CD4-positive, alpha-beta T cell (primary cell): ENCODE results near the gene ZNF69. TPM values are rescaled to one million over a fixed set of nuclear protein-coding genes. Genes with fewer than 3 reads are reported as not detected.
"Not testable (repeated sequence)": the region's sequence is repeated elsewhere in the genome, so short reads cannot be mapped to it uniquely, and the experiment has no call there.

ENCODE experiments used
- ATAC-seq: fragments of 200-7000 bp; cut with Tn5 transposase; one replicate; pipeline ENCODE4 v1.10.0; 2022; ENCODE audit warnings: mild to moderate bottlenecking; ENCODE audit not compliant: poor library complexity
- CTCF ChIA-PET: fragments of 350-600 bp; sonication (Branson Sonifier 250); formaldehyde crosslinking; loops from one replicate; lab custom pipeline; 2021; ENCODE audit warnings: antibody characterized with exemption, inconsistent platforms; lab: Charles Lee
- POLR2A ChIA-PET: fragments of 350-600 bp; sonication (Branson Sonifier 250); formaldehyde crosslinking; loops from one replicate; lab custom pipeline; 2021; ENCODE audit warnings: antibody characterized with exemption, inconsistent platforms; lab: Charles Lee
- DNase-seq, 14 experiments: peaks; one replicate each; pipeline ENCODE4 v3.0.0-alpha.2; 2013 to 2020; ENCODE audit warnings: mixed read lengths in 2 of 14
- H3K27ac ChIP-seq, 2 donors: one replicate each; pipeline versions ENCODE4 v1.5.1 to v1.7.0; 2013; ENCODE audit warnings: low read length in 2 of 2, low read depth in 1 of 2, mild to moderate bottlenecking in 1 of 2
- H3K27me3 ChIP-seq, 2 experiments: 1 replicate in 1 of 2; 2 replicates in 1 of 2; pipeline versions ENCODE4 v1.6.1 to v1.7.0; 2013; ENCODE audit warnings: low read length in 2 of 2, control low read depth in 1 of 2, mild to moderate bottlenecking in 1 of 2, moderate library complexity in 1 of 2; ENCODE audit not compliant: insufficient read depth in 2 of 2, control insufficient read depth in 1 of 2
- H3K36me3 ChIP-seq: one replicate; pipeline ENCODE4 v1.6.1; 2013; ENCODE audit warnings: low read length, control low read depth; ENCODE audit not compliant: insufficient read depth
- H3K4me1 ChIP-seq: one replicate; pipeline ENCODE4 v1.6.1; 2013; ENCODE audit warnings: low read length, control low read depth; ENCODE audit not compliant: insufficient read depth
- H3K4me3 ChIP-seq: one replicate; pipeline ENCODE4 v1.5.1; 2013; ENCODE audit warnings: mild to moderate bottlenecking, low read length, moderate library complexity
- H3K9me3 ChIP-seq, 2 experiments: 1 replicate in 1 of 2; 2 replicates in 1 of 2; pipeline versions ENCODE4 v1.6.1 to v1.7.0; 2013; ENCODE audit warnings: low read length in 2 of 2, mild to moderate bottlenecking in 2 of 2, control low read depth in 1 of 2, moderate library complexity in 1 of 2; ENCODE audit not compliant: control insufficient read depth in 1 of 2, insufficient read depth in 1 of 2
- H3K27ac Mint-ChIP-seq: one replicate; pipeline ENCODE4 v1.8.0; 2020; ENCODE audit warnings: mixed read lengths
- H3K27me3 Mint-ChIP-seq: one replicate; pipeline ENCODE4 v1.8.0; 2021; ENCODE audit warnings: mixed read lengths
- H3K36me3 Mint-ChIP-seq: one replicate; pipeline ENCODE4 v1.8.0; 2021; ENCODE audit warnings: low read depth, mixed read lengths
- H3K4me1 Mint-ChIP-seq: one replicate; pipeline ENCODE4 v1.8.0; 2021; ENCODE audit warnings: low read depth, mixed read lengths
- H3K4me3 Mint-ChIP-seq: one replicate; pipeline ENCODE4 v1.8.0; 2020; ENCODE audit warnings: mild to moderate bottlenecking, mixed read lengths
- H3K9me3 Mint-ChIP-seq: one replicate; pipeline ENCODE4 v1.8.0; 2020; ENCODE audit warnings: mixed read lengths
- intact Hi-C, 2 experiments: fragments of 100-400 bp; cut with DNase I in 1 of 2; cut with micrococcal nuclease in 1 of 2; formaldehyde crosslinking; loops; one replicate each; pipeline versions ENCODE4 v1.15.1 to v1.9.0; 2023 to 2025; cut with DNase I, micrococcal nuclease
- total RNA-seq, 174 experiments: library from RNA in 2 of 174; stranded (reverse) in 2 of 174; gene quantifications; one replicate each; pipeline ENCODE4 v1.2.3 and lab custom pipeline; 2021 to 2026
- TF ChIP-seq, protein P1 (sequence below): fragments of 200-600 bp; IDR thresholded peaks from one replicate; pipeline ENCODE4 v1.8.0; 2022; ENCODE audit warnings: antibody characterized with exemption, mild to moderate bottlenecking

ZNF69 gene
- total RNA-seq, 2 experiments from 2014 or later, result 2.4 to 3.5 TPM

DNA sequence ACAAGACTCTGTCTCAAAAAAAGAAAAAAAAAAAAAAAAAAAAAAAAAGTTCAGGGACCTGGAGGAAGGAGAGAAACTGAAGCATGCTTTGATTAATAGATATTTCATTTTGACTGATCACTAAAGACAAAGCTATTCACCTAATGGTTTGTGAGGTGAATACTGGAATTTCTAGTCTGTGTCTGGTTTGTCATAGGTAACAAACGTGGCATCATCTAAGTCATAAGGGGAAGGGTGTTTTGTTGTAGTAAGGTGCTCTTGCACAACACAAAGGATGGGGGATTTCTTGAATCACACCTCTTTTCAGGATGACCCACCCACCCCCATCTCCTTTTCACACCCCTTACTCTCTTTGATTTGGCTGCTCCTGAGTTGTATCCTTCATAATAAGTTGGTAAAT lies 13.8 kb upstream of the ZNF69 start:
- peaks cover 13% of the 10 kb centered on the region for H3K9me3 Mint-ChIP-seq
- no peaks in the 10 kb centered on the region for H3K27me3 Mint-ChIP-seq
- no peak overlapping the region for H3K27ac Mint-ChIP-seq
- H3K27me3 ChIP-seq, result no peaks in the 10 kb centered on the region
- H3K4me1 ChIP-seq, result no peaks in the 10 kb centered on the region
- intact Hi-C loops, result no loop called here
- no peak for DNase-seq
- no peaks in the 10 kb centered on the region for H3K36me3 ChIP-seq
- H3K4me1 Mint-ChIP-seq, result no peaks in the 10 kb centered on the region
- ChIA-PET CTCF (interaction anchor here (0.7 kb wide), 1 partner anchor 328 kb away, joined by 3 read pairs; no protein-coding TSS in a partner anchor), POLR2A (no interaction called here)
- peaks cover 25 to 27% of the 10 kb centered on the region in 2 experiments for H3K9me3 ChIP-seq
- ATAC-seq, result no peak
- H3K4me3 Mint-ChIP-seq, result no peak overlapping the region
- no peak overlapping the region for H3K27ac ChIP-seq
- TF ChIP-seq, protein P1, sequence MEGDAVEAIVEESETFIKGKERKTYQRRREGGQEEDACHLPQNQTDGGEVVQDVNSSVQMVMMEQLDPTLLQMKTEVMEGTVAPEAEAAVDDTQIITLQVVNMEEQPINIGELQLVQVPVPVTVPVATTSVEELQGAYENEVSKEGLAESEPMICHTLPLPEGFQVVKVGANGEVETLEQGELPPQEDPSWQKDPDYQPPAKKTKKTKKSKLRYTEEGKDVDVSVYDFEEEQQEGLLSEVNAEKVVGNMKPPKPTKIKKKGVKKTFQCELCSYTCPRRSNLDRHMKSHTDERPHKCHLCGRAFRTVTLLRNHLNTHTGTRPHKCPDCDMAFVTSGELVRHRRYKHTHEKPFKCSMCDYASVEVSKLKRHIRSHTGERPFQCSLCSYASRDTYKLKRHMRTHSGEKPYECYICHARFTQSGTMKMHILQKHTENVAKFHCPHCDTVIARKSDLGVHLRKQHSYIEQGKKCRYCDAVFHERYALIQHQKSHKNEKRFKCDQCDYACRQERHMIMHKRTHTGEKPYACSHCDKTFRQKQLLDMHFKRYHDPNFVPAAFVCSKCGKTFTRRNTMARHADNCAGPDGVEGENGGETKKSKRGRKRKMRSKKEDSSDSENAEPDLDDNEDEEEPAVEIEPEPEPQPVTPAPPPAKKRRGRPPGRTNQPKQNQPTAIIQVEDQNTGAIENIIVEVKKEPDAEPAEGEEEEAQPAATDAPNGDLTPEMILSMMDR, result no peak
- H3K36me3 Mint-ChIP-seq, result peaks cover 33% of the 10 kb centered on the region
- H3K4me3 ChIP-seq, result no peak overlapping the region

DNA sequence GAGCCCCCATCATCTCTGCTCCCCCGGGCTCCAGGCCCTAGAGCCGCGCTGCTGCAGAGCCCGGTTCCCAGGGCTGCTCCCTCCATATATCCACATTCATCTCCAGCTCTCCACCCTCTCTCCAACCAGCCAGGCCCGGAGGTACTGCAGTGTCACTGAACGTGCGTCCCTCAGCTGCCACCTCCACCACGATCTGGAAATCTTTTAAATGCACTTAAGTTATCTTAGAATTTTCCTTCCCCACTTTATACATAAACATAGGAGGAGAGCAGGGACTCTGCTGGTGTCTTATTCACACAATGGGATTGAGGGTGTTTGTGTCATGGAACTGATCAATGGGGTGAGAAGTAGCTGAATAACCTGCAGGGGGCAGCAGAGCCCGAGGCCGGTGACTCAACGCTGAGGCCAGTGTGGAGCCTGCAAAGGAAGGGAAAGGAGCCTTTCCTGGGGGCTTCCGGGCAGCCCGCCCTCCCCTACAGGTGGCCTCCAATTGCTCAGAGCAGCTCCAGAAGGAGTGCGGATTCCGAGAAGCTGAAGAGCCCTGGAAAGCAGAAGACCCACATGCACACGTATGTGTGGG lies 7.8 kb upstream of the ZNF69 start:
- H3K9me3 Mint-ChIP-seq, H3K27ac ChIP-seq, H3K27me3 ChIP-seq, H3K4me3 ChIP-seq, H3K4me3 Mint-ChIP-seq, H3K36me3 ChIP-seq, H3K4me1 ChIP-seq, H3K27me3 Mint-ChIP-seq, H3K36me3 Mint-ChIP-seq, H3K27ac Mint-ChIP-seq, H3K4me1 Mint-ChIP-seq, POLR2A ChIA-PET: not testable (repeated sequence)
- intact Hi-C loops, result loop anchor here (2.0 to 10.0 kb wide), 6 partner anchors 43 to 455 kb away; partner anchors contain the start of genes ZNF563 (in 1 of the 2) and ZNF763 (in 1 of the 2)
- peaks cover 0 to 17% of the 10 kb centered on the region in 2 experiments for H3K9me3 ChIP-seq
- TF ChIP-seq, protein P1, result peak; percentile 40
- CTCF ChIA-PET, result interaction anchor here (1.1 to 2.3 kb wide), 4 partner anchors 11 to 109 kb away, joined by 3 to 14 read pairs (median 6); partner anchors contain the start of gene ZNF491
- ATAC-seq (peak; percentile 41), DNase-seq (peak; percentile 6 to 54 (median 21))

DNA sequence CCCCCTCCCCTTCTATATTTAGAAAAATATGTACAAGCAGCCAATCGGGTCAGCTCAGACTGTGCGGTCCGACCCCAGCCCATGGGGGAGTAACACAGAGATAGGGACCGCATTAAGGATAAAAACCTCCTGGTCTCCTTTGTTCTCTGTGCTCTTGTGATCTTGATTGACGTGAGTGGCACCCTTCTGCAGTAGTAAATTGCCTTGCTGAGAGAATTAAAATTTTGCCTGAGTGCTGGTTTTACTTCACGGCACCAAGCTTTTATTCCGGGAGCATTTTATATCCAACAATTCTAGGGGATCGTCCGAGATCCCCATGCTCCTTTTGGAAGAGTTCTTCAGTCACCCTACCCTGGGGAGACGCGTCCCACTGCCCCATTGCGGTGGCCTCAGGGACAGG lies 7.0 kb upstream of the ZNF69 start:
- Histone ChIP-seq H3K4me1 (peaks cover 4% of the 10 kb centered on the region), H3K36me3 (no peaks in the 10 kb centered on the region), H3K27ac (no peak overlapping the region), H3K4me3 (no peak overlapping the region), H3K27me3 (no peaks in the 10 kb centered on the region), H3K9me3 (peaks cover 0 to 17% of the 10 kb centered on the region in 2 experiments)
- Mint-ChIP-seq H3K36me3 (no peaks in the 10 kb centered on the region), H3K27me3 (no peaks in the 10 kb centered on the region), H3K9me3 (no peaks in the 10 kb centered on the region), H3K4me3 (no peak overlapping the region), H3K4me1 (no peaks in the 10 kb centered on the region), H3K27ac (no peak overlapping the region)
- TF ChIP-seq, protein P1, result no peak
- POLR2A ChIA-PET, result no interaction called here
- ATAC-seq (no peak), DNase-seq (no peak)
- intact Hi-C loops, result loop anchor here (2.0 to 10.0 kb wide), 6 partner anchors 42 to 454 kb away; partner anchors contain the start of genes ZNF563 (in 1 of the 2) and ZNF763 (in 1 of the 2)
- CTCF ChIA-PET, result interaction anchor here (1.0 to 2.3 kb wide), 5 partner anchors 43 to 260 kb away, joined by 3 to 14 read pairs (median 7); partner anchors contain the start of gene ZNF20
